ENCODE data around the gene TMEM134.
A peak's percentile ranks its signal among the peaks of the same experiment; 100 is the strongest.
"Not testable (repeated sequence)": the region's sequence is repeated elsewhere in the genome, so short reads cannot be mapped to it uniquely, and the experiment has no call there.

The TMEM134 gene

GRCh38 chr11:67468759-67469507 lies at the start of gene TMEM134:
TSS of gene TMEM134 (minus strand) at chr11:67469251. CDS start at chr11:67469192, 59 bp downstream.
- DNase-seq (ENCODE audit: low read depth in 2 of 2), result peak; percentile 86 to 91

- DNase-seq (ENCODE audit: low read depth in 2 of 2), result no peak
Observed at GRCh38 chr11:67517784-67518552, 48.9 kb upstream of the TMEM134 start.

- DNase-seq (ENCODE audit: low read depth in 2 of 2), result no peak
Observed at GRCh38 chr11:67516806-67517205, 47.8 kb upstream of the TMEM134 start.

- DNase-seq (ENCODE audit: low read depth in 2 of 2), result no peak
Observed at GRCh38 chr11:67514116-67514515, 45.1 kb upstream of the TMEM134 start.

- DNase-seq (ENCODE audit: low read depth in 2 of 2), result not testable (repeated sequence)
Observed at GRCh38 chr11:67511558-67511957, 42.5 kb upstream of the TMEM134 start.

GRCh38 chr11:67510023-67510345 lies 40.9 kb upstream of the TMEM134 start:
- DNase-seq (ENCODE audit: low read depth in 2 of 2), result no peak

GRCh38 chr11:67508486-67509121 lies 39.6 kb upstream of the TMEM134 start:
- peak; percentile 99 for DNase-seq (ENCODE audit: low read depth in 2 of 2)

- DNase-seq (ENCODE audit: low read depth in 2 of 2), result peak; percentile 97 to 99
Observed at GRCh38 chr11:67507864-67508485, 38.9 kb upstream of the TMEM134 start, which contains the start of gene CDK2AP2. TSS of gene CDK2AP2 (minus strand) at chr11:67508162. CDS start at chr11:67508082, 80 bp downstream.

- no peak for DNase-seq (ENCODE audit: low read depth in 2 of 2)
Observed at GRCh38 chr11:67507242-67507863, 38.3 kb upstream of the TMEM134 start.

GRCh38 chr11:67506426-67507051 lies 37.5 kb upstream of the TMEM134 start:
- DNase-seq (ENCODE audit: low read depth in 2 of 2), result no peak

- peak; percentile 87 to 90 for DNase-seq (ENCODE audit: low read depth in 2 of 2)
Observed at GRCh38 chr11:67505605-67506396, 36.8 kb upstream of the TMEM134 start.

- peak; percentile 67 to 73 for DNase-seq (ENCODE audit: low read depth in 2 of 2)
Observed at GRCh38 chr11:67504950-67505581, 36.0 kb upstream of the TMEM134 start, which contains the start of gene PITPNM1. TSS of gene PITPNM1 (minus strand) at chr11:67505363. CDS start at chr11:67504180, 1,183 bp downstream.

GRCh38 chr11:67504005-67504949 lies 35.2 kb upstream of the TMEM134 start:
- DNase-seq (ENCODE audit: low read depth in 2 of 2), result no peak

GRCh38 chr11:67503119-67504004 lies 34.3 kb upstream of the TMEM134 start:
- DNase-seq (ENCODE audit: low read depth in 2 of 2), result no peak

GRCh38 chr11:67502328-67502979 lies 33.4 kb upstream of the TMEM134 start:
- DNase-seq (ENCODE audit: low read depth in 2 of 2), result no peak

GRCh38 chr11:67501854-67502253 lies 32.8 kb upstream of the TMEM134 start:
- DNase-seq (ENCODE audit: low read depth in 2 of 2), result no peak

All from activated CD4-positive, alpha-beta T cell treated with anti-CD3 and anti-CD28 coated beads for 24 hours (primary cell).